Hepatocyte (in vitro differentiated cells): Measurements from ENCODE around the gene CYP2A13. TPM values are rescaled to one million over a fixed set of nuclear protein-coding genes. Genes with fewer than 3 reads are reported as not detected.
"Not testable (repeated sequence)": the region's sequence is repeated elsewhere in the genome, so short reads cannot be mapped to it uniquely, and the experiment has no call there.

Experiments
- DNase-seq: peaks from one replicate; pipeline ENCODE4 v3.0.0-alpha.2; 2016; ENCODE audit warnings: low spot score
- H2AFZ ChIP-seq: fragments of 200-600 bp; sonication (generic); 2 replicates; pipeline ENCODE4 v1.6.0; 2016; ENCODE audit warnings: antibody characterized with exemption, mild to moderate bottlenecking
- H3K27ac ChIP-seq: fragments of 200-600 bp; sonication (generic); 2 replicates; pipeline ENCODE4 v1.5.1; 2016; ENCODE audit warnings: mild to moderate bottlenecking
- H3K27me3 ChIP-seq: fragments of 200-600 bp; sonication (generic); 2 replicates; pipeline ENCODE4 v1.6.1; 2016
- H3K36me3 ChIP-seq: fragments of 200-600 bp; sonication (generic); replicated peaks from 2 replicates; pipeline ENCODE4 v1.5.1; 2016; ENCODE audit warnings: low read depth; ENCODE audit not compliant: insufficient read depth
- H3K4me1 ChIP-seq: fragments of 200-600 bp; sonication (generic); 2 replicates; pipeline ENCODE4 v1.5.1; 2016; ENCODE audit warnings: mild to moderate bottlenecking, moderate library complexity; ENCODE audit not compliant: insufficient read depth
- H3K4me2 ChIP-seq: fragments of 200-600 bp; sonication (generic); 2 replicates; pipeline ENCODE4 v1.6.0; 2016
- H3K4me3 ChIP-seq: fragments of 200-600 bp; sonication (generic); 2 replicates; pipeline ENCODE4 v1.5.1; 2016; ENCODE audit warnings: mild to moderate bottlenecking
- H3K79me2 ChIP-seq: fragments of 200-600 bp; sonication (generic); 2 replicates; pipeline ENCODE4 v1.6.0; 2017; ENCODE audit warnings: mild to moderate bottlenecking
- H3K9me2 ChIP-seq: fragments of 200-600 bp; sonication (generic); replicated peaks from 2 replicates; pipeline ENCODE4 v1.6.0; 2017; ENCODE audit warnings: mild to moderate bottlenecking; ENCODE audit not compliant: insufficient read depth
- H3K9me3 ChIP-seq: fragments of 200-600 bp; sonication (generic); 2 replicates; pipeline ENCODE4 v1.5.1; 2016; ENCODE audit warnings: low read depth, mild to moderate bottlenecking
- H4K20me1 ChIP-seq: fragments of 200-600 bp; sonication (generic); 2 replicates; pipeline ENCODE4 v1.6.0; 2016; ENCODE audit warnings: mild to moderate bottlenecking; ENCODE audit not compliant: insufficient read depth, poor library complexity, severe bottlenecking
- EZH2 ChIP-seq: fragments of 200-600 bp; sonication (generic); IDR thresholded peaks from 2 replicates; pipeline ENCODE4 v1.6.1; 2016; ENCODE audit warnings: antibody characterized with exemption, mild to moderate bottlenecking, borderline replicate concordance
- EZH2phosphoT487 ChIP-seq: fragments of 200-600 bp; sonication (generic); IDR thresholded peaks from one replicate; pipeline ENCODE4 v1.6.1; 2018; ENCODE audit warnings: antibody characterized with exemption, mild to moderate bottlenecking, low read depth, moderate library complexity; ENCODE audit not compliant: unreplicated experiment, severe bottlenecking
- WGBS: methylation state at CpG from one replicate; pipeline ENCODE4 v1.1.6; 2016; ENCODE audit warnings: low lambda C conversion rate; ENCODE audit errors: missing lambda C conversion rate; 5-methylcytosine and 5-hydroxymethylcytosine counted together
- polyA plus RNA-seq: library from polyadenylated mRNA; unstranded; fragments of >200 nt; fragmentation: Nextera tagmentation; extraction: Ambion mirVana; gene quantifications from 2 replicates; pipeline ENCODE4 v1.2.1, GENCODE V29; 2016
- total RNA-seq: library from RNA; depleted of rRNA; stranded (reverse); fragments of >200 nt; gene quantifications from 2 replicates; pipeline ENCODE4 v1.2.3, GENCODE V29; 2014
- TF ChIP-seq, protein P1 (sequence below): fragments of 200-600 bp; sonication (generic); IDR thresholded peaks from 2 replicates; pipeline ENCODE4 v1.5.1; 2016; ENCODE audit warnings: antibody characterized with exemption, mild to moderate bottlenecking; ENCODE audit not compliant: poor library complexity

The CYP2A13 gene
- total and polyA plus RNA-seq, 2 experiments from 2014 or later = not detected

DNA sequence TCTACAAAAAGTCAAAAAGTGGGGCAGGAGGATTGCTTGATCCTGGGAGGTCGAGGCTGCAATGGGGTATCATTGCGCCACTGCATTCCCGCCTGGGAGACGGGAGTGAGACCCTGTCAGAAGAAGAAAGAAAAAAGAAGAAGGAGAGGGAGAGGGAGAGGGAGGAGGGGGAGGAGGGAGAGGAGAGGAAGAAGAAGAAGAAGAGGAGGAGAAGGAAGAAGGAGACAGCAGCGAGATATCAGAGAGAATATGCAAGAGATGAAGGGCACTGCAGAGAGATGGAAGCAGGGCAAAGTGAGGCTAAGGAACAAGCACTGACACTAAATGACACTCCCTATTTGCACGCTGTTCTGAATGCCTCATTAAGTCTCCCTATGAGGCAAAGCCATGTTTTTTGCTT is 40.4 kb downstream of the CYP2A13 start:
- Histone ChIP-seq H4K20me1 (no peaks in the 10 kb centered on the region), H3K27ac (no peak overlapping the region), H2AFZ (no peak overlapping the region)

DNA sequence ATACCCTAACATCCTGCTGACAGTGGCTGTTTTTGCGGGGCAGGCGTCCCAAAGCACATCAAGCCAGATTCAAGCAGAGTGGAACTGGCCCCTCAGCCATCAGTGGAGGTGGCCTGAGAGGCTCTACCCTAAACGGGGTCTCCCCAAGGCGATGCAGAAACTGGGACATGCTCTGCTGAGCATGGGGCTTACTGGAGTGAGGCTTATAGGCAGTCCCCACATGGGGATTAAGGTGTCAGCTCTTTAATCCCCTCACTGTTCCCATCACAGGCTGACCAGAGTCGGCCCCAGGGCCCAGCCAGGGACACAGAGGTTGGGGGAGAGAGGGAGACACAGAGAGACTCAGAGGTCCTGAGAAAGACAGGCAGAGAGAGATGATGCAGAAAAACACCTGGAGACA is 42.9 kb downstream of the CYP2A13 start:
- Histone ChIP-seq H3K27me3 (no peaks in the 10 kb centered on the region), H3K9me3 (no peaks in the 10 kb centered on the region), H3K4me3 (no peak overlapping the region), H3K36me3 (no peaks in the 10 kb centered on the region), H3K4me2 (no peak overlapping the region), H3K4me1 (no peaks in the 10 kb centered on the region), H3K27ac (no peak overlapping the region), H3K9me2 (no peaks in the 10 kb centered on the region), H4K20me1 (no peaks in the 10 kb centered on the region), H2AFZ (no peak overlapping the region), H3K79me2 (no peaks in the 10 kb centered on the region)
- WGBS = 73% methylated on average over 5 of the region's 5 CpGs
- no peak for DNase-seq
- TF ChIP-seq EZH2phosphoT487 = no peak
- no peak for TF ChIP-seq EZH2
- TF ChIP-seq, protein P1, sequence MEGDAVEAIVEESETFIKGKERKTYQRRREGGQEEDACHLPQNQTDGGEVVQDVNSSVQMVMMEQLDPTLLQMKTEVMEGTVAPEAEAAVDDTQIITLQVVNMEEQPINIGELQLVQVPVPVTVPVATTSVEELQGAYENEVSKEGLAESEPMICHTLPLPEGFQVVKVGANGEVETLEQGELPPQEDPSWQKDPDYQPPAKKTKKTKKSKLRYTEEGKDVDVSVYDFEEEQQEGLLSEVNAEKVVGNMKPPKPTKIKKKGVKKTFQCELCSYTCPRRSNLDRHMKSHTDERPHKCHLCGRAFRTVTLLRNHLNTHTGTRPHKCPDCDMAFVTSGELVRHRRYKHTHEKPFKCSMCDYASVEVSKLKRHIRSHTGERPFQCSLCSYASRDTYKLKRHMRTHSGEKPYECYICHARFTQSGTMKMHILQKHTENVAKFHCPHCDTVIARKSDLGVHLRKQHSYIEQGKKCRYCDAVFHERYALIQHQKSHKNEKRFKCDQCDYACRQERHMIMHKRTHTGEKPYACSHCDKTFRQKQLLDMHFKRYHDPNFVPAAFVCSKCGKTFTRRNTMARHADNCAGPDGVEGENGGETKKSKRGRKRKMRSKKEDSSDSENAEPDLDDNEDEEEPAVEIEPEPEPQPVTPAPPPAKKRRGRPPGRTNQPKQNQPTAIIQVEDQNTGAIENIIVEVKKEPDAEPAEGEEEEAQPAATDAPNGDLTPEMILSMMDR = no peak

More for the DNA sequence above, 40.4 kb downstream of the CYP2A13 start:
- Histone ChIP-seq H3K36me3 (no peaks in the 10 kb centered on the region), H3K27me3 (no peaks in the 10 kb centered on the region), H3K4me2 (no peak overlapping the region), H3K79me2 (no peaks in the 10 kb centered on the region), H3K4me1 (no peaks in the 10 kb centered on the region), H3K9me2 (no peaks in the 10 kb centered on the region), H3K9me3 (no peaks in the 10 kb centered on the region), H3K4me3 (no peak overlapping the region)
- 79% methylated on average over 6 of the region's 6 CpGs for WGBS
- TF ChIP-seq EZH2phosphoT487 = no peak
- TF ChIP-seq, protein P1 = no peak
- no peak for TF ChIP-seq EZH2
- no peak for DNase-seq

DNA sequence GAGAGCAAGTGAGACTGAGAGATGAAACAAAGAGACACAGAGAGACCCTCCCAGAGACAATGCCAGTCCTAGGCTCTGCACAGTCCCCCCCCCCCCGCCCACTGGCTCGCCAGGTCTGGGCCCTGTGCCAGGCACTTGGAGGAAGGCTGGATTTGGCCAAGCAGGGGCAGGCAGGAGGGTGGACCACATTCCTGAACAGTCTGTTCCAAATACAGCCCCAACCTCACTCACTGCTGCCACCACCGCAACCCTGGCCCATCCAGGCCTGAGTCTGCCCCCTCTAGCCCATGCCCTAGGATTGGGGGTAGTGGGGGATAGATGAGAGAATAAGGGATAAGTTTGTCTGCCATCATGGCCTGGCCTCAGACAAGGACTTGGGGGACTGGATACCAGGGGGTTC is 45.0 kb downstream of the CYP2A13 start:
- TF ChIP-seq, protein P1 = no peak
- TF ChIP-seq EZH2phosphoT487 (no peak), EZH2 (no peak)
- WGBS = 79% methylated on average over 3 of the region's 3 CpGs
- no peaks in the 10 kb centered on the region for H3K79me2 ChIP-seq
- no peaks in the 10 kb centered on the region for H3K36me3 ChIP-seq
- DNase-seq = no peak
- H3K27ac ChIP-seq = no peak overlapping the region
- H3K4me3 ChIP-seq = no peak overlapping the region
- no peaks in the 10 kb centered on the region for H3K4me1 ChIP-seq
- no peaks in the 10 kb centered on the region for H3K27me3 ChIP-seq
- no peak overlapping the region for H2AFZ ChIP-seq
- no peaks in the 10 kb centered on the region for H3K9me2 ChIP-seq
- no peaks in the 10 kb centered on the region for H3K9me3 ChIP-seq
- H4K20me1 ChIP-seq = no peaks in the 10 kb centered on the region
- H3K4me2 ChIP-seq = no peak overlapping the region

DNA sequence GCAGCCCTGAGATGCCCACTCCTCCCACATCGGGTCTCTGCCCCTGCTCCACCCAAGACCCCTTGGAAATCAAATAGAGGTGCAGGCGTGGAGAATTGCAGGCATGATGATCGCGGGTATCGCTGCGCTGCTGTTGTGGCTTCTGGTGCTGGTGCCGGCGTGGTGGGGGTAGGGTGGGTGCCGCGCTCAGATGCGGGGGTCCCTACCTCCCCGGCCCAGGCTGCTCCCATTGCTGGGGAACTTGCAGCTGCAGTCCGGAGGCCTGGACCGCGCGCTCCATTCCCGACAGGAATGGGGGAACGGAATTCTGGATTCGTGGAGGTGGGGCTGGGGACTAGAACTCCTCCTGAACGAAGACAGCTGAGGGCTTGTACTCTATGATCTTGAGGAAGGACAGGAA is 46.4 kb downstream of the CYP2A13 start:
- H3K4me2 ChIP-seq = no peak overlapping the region
- H3K79me2 ChIP-seq = no peaks in the 10 kb centered on the region
- TF ChIP-seq, protein P1 = no peak
- TF ChIP-seq EZH2 = no peak
- TF ChIP-seq EZH2phosphoT487 = no peak
- no peak overlapping the region for H3K4me3 ChIP-seq
- H3K27me3 ChIP-seq = no peaks in the 10 kb centered on the region
- H3K36me3 ChIP-seq = no peaks in the 10 kb centered on the region
- H2AFZ ChIP-seq = no peak overlapping the region
- H4K20me1 ChIP-seq = no peaks in the 10 kb centered on the region
- no peak overlapping the region for H3K27ac ChIP-seq
- WGBS = 92% methylated on average over 14 of the region's 20 CpGs
- H3K9me2 ChIP-seq = no peaks in the 10 kb centered on the region
- H3K4me1 ChIP-seq = no peaks in the 10 kb centered on the region
- no peaks in the 10 kb centered on the region for H3K9me3 ChIP-seq
- DNase-seq = no peak

DNA sequence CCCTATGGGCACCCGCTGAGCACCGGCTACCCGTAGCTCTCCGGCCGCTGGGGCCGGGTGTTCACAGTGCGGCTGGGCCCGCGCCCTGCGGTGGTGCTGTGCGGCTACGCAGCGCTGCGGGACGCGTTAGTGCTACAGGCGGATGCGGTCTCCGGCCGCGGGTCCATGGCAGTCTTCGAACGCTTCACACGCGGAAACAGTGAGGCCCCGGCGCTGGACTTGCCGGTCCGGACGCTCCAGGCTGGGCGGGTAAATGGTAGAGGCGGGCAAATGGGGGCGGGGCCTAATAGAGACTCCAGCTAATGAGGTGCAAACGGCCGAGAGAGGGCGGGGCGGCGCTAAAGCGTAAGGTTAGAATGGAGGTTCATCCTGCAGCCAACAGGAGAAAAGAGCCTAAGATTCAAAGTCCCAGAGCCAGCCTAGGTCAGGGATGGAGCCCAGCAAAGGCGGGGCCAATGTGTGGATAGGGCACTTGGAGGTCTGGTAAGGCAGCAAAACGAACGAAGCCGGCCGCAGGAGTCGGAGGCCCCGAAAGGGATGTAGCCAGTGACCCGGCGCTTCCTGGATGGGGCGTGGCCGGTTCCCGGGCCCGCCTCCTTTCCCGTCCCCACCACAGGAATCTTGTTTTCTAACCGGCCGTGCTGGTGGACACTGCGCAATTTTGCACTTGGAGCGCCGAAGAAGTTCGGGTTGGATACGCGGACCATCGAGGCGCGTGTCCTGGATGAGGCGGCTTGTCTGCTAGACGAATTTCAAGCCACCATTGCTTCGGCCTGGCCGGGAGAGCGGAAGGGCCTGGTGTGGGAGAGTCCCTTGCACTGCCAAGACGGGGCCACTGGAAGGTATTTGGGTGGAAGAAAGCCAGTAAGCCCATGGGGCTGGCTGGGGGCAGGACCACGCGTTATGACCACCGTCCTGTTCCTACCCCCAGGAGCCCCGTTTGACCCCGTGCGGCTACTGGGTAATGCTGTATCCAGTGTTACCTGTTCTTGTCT is 47.4 kb downstream of the CYP2A13 start:
- not testable (repeated sequence) for H3K9me2 ChIP-seq, H3K4me1 ChIP-seq, H3K27me3 ChIP-seq, H3K9me3 ChIP-seq, H3K79me2 ChIP-seq, H3K4me3 ChIP-seq, H4K20me1 ChIP-seq, H3K36me3 ChIP-seq
- H3K4me2 ChIP-seq = peak overlapping the region; percentile 62
- H3K27ac ChIP-seq = peak overlapping the region; percentile 53
- 18% methylated on average over 53 of the region's 76 CpGs for WGBS
- H2AFZ ChIP-seq = peak overlapping the region; percentile 49
- peak; percentile 81 for DNase-seq
